ENCODE data around the gene TASP1. TPM values are rescaled to one million over a fixed set of nuclear protein-coding genes. Genes with fewer than 3 reads are reported as not detected.

The TASP1 gene
- total and polyA plus RNA-seq, 3 experiments from 2014 or later: 11.8 to 14.4 (median 13.5) TPM

- CTCF ChIA-PET: no interaction called here
- Histone ChIP-seq H3K9me3 (ENCODE audit: low read length) (no peaks in the 10 kb centered on the region), H3K4me1 (ENCODE audit: insufficient read depth, low read length) (no peaks in the 10 kb centered on the region), H3K4me3 (ENCODE audit: low read length) (no peak overlapping the region), H3K36me3 (ENCODE audit: insufficient read depth, low read length) (no peaks in the 10 kb centered on the region), H3K27me3 (ENCODE audit: insufficient read depth, low read length, poor library complexity, severe bottlenecking) (no peaks in the 10 kb centered on the region), H3K27ac (ENCODE audit: low read depth, low read length) (no peak overlapping the region)
- no peaks in the 10 kb centered on the region for H3K27me3 Mint-ChIP-seq
- H3K4me3 Mint-ChIP-seq: no peak overlapping the region
- no peaks in the 10 kb centered on the region for H3K4me1 Mint-ChIP-seq
- H3K36me3 Mint-ChIP-seq: peaks cover 2 to 51% (median 25%) of the 10 kb centered on the region in 3 donors
- H3K27ac Mint-ChIP-seq: no peak overlapping the region
- H3K9me3 Mint-ChIP-seq: peaks cover 21 to 34% (median 22%) of the 10 kb centered on the region in 5 donors
- DNase-seq: no peak
- POLR2A ChIA-PET: no interaction called here
Observed at GRCh38 chr20:13442986-13443385, 195.7 kb downstream of the TASP1 start.

- no peaks in the 10 kb centered on the region for H3K27me3 Mint-ChIP-seq
- H3K4me1 Mint-ChIP-seq: no peaks in the 10 kb centered on the region
- no peaks in the 10 kb centered on the region for H3K4me1 ChIP-seq (ENCODE audit: insufficient read depth, low read length)
- no peaks in the 10 kb centered on the region for H3K9me3 ChIP-seq (ENCODE audit: low read length)
- peaks cover 21 to 40% (median 22%) of the 10 kb centered on the region in 5 donors for H3K9me3 Mint-ChIP-seq
- no peak overlapping the region for H3K4me3 ChIP-seq (ENCODE audit: low read length)
- H3K27me3 ChIP-seq (ENCODE audit: insufficient read depth, low read length, poor library complexity, severe bottlenecking): no peaks in the 10 kb centered on the region
- DNase-seq: no peak
- no peaks in the 10 kb centered on the region for H3K36me3 ChIP-seq (ENCODE audit: insufficient read depth, low read length)
- H3K27ac ChIP-seq (ENCODE audit: low read depth, low read length): no peak overlapping the region
- CTCF ChIA-PET: interaction anchor here (1.5 kb wide), 1 partner anchor 74 kb away, joined by 3 read pairs; no protein-coding TSS in a partner anchor
- H3K4me3 Mint-ChIP-seq: no peak overlapping the region
- peak overlapping the region in 1 of 8 donors; percentile 80 for H3K27ac Mint-ChIP-seq
- POLR2A ChIA-PET: no interaction called here
- H3K36me3 Mint-ChIP-seq: peaks cover 2 to 47% (median 25%) of the 10 kb centered on the region in 3 donors
Observed at GRCh38 chr20:13441388-13441787, 197.3 kb downstream of the TASP1 start.

- no peaks in the 10 kb centered on the region for H3K4me1 ChIP-seq (ENCODE audit: insufficient read depth, low read length)
- H3K27me3 ChIP-seq (ENCODE audit: insufficient read depth, low read length, poor library complexity, severe bottlenecking): no peaks in the 10 kb centered on the region
- Mint-ChIP-seq H3K27me3 (no peaks in the 10 kb centered on the region), H3K4me1 (no peaks in the 10 kb centered on the region), H3K36me3 (peaks cover 14 to 58% (median 54%) of the 10 kb centered on the region in 3 donors), H3K27ac (no peak overlapping the region), H3K9me3 (peaks cover 18 to 37% (median 22%) of the 10 kb centered on the region in 5 donors), H3K4me3 (no peak overlapping the region)
- ChIA-PET POLR2A (interaction anchor here (0.5 kb wide), 1 partner anchor 51 kb away, joined by 3 read pairs; no protein-coding TSS in a partner anchor), CTCF (no interaction called here)
- H3K27ac ChIP-seq (ENCODE audit: low read depth, low read length): no peak overlapping the region
- DNase-seq: no peak
- H3K4me3 ChIP-seq (ENCODE audit: low read length): no peak overlapping the region
- H3K9me3 ChIP-seq (ENCODE audit: low read length): no peaks in the 10 kb centered on the region
- no peaks in the 10 kb centered on the region for H3K36me3 ChIP-seq (ENCODE audit: insufficient read depth, low read length)
Observed at GRCh38 chr20:13436530-13436929, 202.2 kb downstream of the TASP1 start.

- H3K4me3 ChIP-seq (ENCODE audit: low read length): no peak overlapping the region
- no peaks in the 10 kb centered on the region for H3K4me1 ChIP-seq (ENCODE audit: insufficient read depth, low read length)
- ChIA-PET POLR2A (no interaction called here), CTCF (no interaction called here)
- Mint-ChIP-seq H3K4me3 (no peak overlapping the region), H3K9me3 (peaks cover 0 to 8% (median 0%) of the 10 kb centered on the region in 5 donors), H3K4me1 (peaks cover 0 to 2% (median 0%) of the 10 kb centered on the region in 3 donors), H3K27ac (no peak overlapping the region), H3K27me3 (no peaks in the 10 kb centered on the region), H3K36me3 (peaks cover 36 to 62% (median 58%) of the 10 kb centered on the region in 3 donors)
- H3K36me3 ChIP-seq (ENCODE audit: insufficient read depth, low read length): no peaks in the 10 kb centered on the region
- DNase-seq: no peak
- H3K27ac ChIP-seq (ENCODE audit: low read depth, low read length): no peak overlapping the region
- H3K27me3 ChIP-seq (ENCODE audit: insufficient read depth, low read length, poor library complexity, severe bottlenecking): no peaks in the 10 kb centered on the region
- no peaks in the 10 kb centered on the region for H3K9me3 ChIP-seq (ENCODE audit: low read length)
Observed at GRCh38 chr20:13432126-13432525, 206.6 kb downstream of the TASP1 start.

- H3K27me3 Mint-ChIP-seq: no peaks in the 10 kb centered on the region
- no peak overlapping the region for H3K27ac ChIP-seq (ENCODE audit: low read depth, low read length)
- H3K27ac Mint-ChIP-seq: no peak overlapping the region
- ChIA-PET POLR2A (no interaction called here), CTCF (no interaction called here)
- no peak overlapping the region for H3K4me3 ChIP-seq (ENCODE audit: low read length)
- no peaks in the 10 kb centered on the region for H3K4me1 ChIP-seq (ENCODE audit: insufficient read depth, low read length)
- H3K27me3 ChIP-seq (ENCODE audit: insufficient read depth, low read length, poor library complexity, severe bottlenecking): no peaks in the 10 kb centered on the region
- H3K36me3 Mint-ChIP-seq: peaks cover 40 to 56% (median 52%) of the 10 kb centered on the region in 3 donors
- no peak overlapping the region for H3K4me3 Mint-ChIP-seq
- H3K9me3 Mint-ChIP-seq: peaks cover 0 to 3% (median 0%) of the 10 kb centered on the region in 5 donors
- no peak for DNase-seq
- H3K9me3 ChIP-seq (ENCODE audit: low read length): no peaks in the 10 kb centered on the region
- H3K4me1 Mint-ChIP-seq: peaks cover 0 to 2% (median 0%) of the 10 kb centered on the region in 3 donors
- no peaks in the 10 kb centered on the region for H3K36me3 ChIP-seq (ENCODE audit: insufficient read depth, low read length)
Observed at GRCh38 chr20:13430346-13431002, 208.3 kb downstream of the TASP1 start.

GRCh38 chr20:13428684-13429083 lies 210.0 kb downstream of the TASP1 start:
- ChIA-PET CTCF (no interaction called here), POLR2A (no interaction called here)
- H3K27ac Mint-ChIP-seq: no peak overlapping the region

GRCh38 chr20:13426870-13427269 lies 211.9 kb downstream of the TASP1 start:
- ChIA-PET CTCF (no interaction called here), POLR2A (no interaction called here)
- H3K9me3 Mint-ChIP-seq: peaks cover 0 to 3% (median 0%) of the 10 kb centered on the region in 5 donors
- peaks cover 28 to 33% (median 31%) of the 10 kb centered on the region in 3 donors for H3K36me3 Mint-ChIP-seq
- Histone ChIP-seq H3K9me3 (ENCODE audit: low read length) (no peaks in the 10 kb centered on the region), H3K27ac (ENCODE audit: low read depth, low read length) (no peak overlapping the region), H3K4me3 (ENCODE audit: low read length) (no peak overlapping the region), H3K4me1 (ENCODE audit: insufficient read depth, low read length) (no peaks in the 10 kb centered on the region), H3K36me3 (ENCODE audit: insufficient read depth, low read length) (no peaks in the 10 kb centered on the region), H3K27me3 (ENCODE audit: insufficient read depth, low read length, poor library complexity, severe bottlenecking) (no peaks in the 10 kb centered on the region)
- H3K27ac Mint-ChIP-seq: no peak overlapping the region
- H3K4me3 Mint-ChIP-seq: no peak overlapping the region
- DNase-seq: no peak
- H3K4me1 Mint-ChIP-seq: peaks cover 0 to 2% (median 0%) of the 10 kb centered on the region in 3 donors
- no peaks in the 10 kb centered on the region for H3K27me3 Mint-ChIP-seq

More at GRCh38 chr20:13428684-13429083, 210.0 kb downstream of the TASP1 start:
- no peaks in the 10 kb centered on the region for H3K36me3 ChIP-seq (ENCODE audit: insufficient read depth, low read length)
- no peak overlapping the region for H3K4me3 ChIP-seq (ENCODE audit: low read length)
- no peaks in the 10 kb centered on the region for H3K9me3 ChIP-seq (ENCODE audit: low read length)
- Mint-ChIP-seq H3K4me1 (peaks cover 0 to 2% (median 0%) of the 10 kb centered on the region in 3 donors), H3K9me3 (peaks cover 0 to 3% (median 0%) of the 10 kb centered on the region in 5 donors), H3K36me3 (peaks cover 32 to 47% (median 40%) of the 10 kb centered on the region in 3 donors), H3K27me3 (no peaks in the 10 kb centered on the region), H3K4me3 (no peak overlapping the region)
- no peak overlapping the region for H3K27ac ChIP-seq (ENCODE audit: low read depth, low read length)
- no peak for DNase-seq
- H3K27me3 ChIP-seq (ENCODE audit: insufficient read depth, low read length, poor library complexity, severe bottlenecking): no peaks in the 10 kb centered on the region
- no peaks in the 10 kb centered on the region for H3K4me1 ChIP-seq (ENCODE audit: insufficient read depth, low read length)

GRCh38 chr20:13425381-13426135 lies 213.2 kb downstream of the TASP1 start:
- H3K4me1 ChIP-seq (ENCODE audit: insufficient read depth, low read length): no peaks in the 10 kb centered on the region
- Mint-ChIP-seq H3K4me3 (no peak overlapping the region), H3K27ac (no peak overlapping the region), H3K36me3 (peaks cover 17 to 25% (median 24%) of the 10 kb centered on the region in 3 donors), H3K27me3 (no peaks in the 10 kb centered on the region), H3K4me1 (peaks cover 0 to 1% (median 0%) of the 10 kb centered on the region in 3 donors), H3K9me3 (peaks cover 0 to 2% (median 0%) of the 10 kb centered on the region in 5 donors)
- ChIA-PET POLR2A (no interaction called here), CTCF (no interaction called here)
- DNase-seq: no peak
- H3K9me3 ChIP-seq (ENCODE audit: low read length): no peaks in the 10 kb centered on the region
- H3K4me3 ChIP-seq (ENCODE audit: low read length): no peak overlapping the region
- no peaks in the 10 kb centered on the region for H3K27me3 ChIP-seq (ENCODE audit: insufficient read depth, low read length, poor library complexity, severe bottlenecking)
- no peak overlapping the region for H3K27ac ChIP-seq (ENCODE audit: low read depth, low read length)
- no peaks in the 10 kb centered on the region for H3K36me3 ChIP-seq (ENCODE audit: insufficient read depth, low read length)

Measured in CD8-positive, alpha-beta memory T cell (primary cell).